Measurements from ENCODE around the gene FAM193B.
"Not testable (repeated sequence)": the region's sequence is repeated elsewhere in the genome, so short reads cannot be mapped to it uniquely, and the experiment has no call there.

Gene FAM193B

DNA sequence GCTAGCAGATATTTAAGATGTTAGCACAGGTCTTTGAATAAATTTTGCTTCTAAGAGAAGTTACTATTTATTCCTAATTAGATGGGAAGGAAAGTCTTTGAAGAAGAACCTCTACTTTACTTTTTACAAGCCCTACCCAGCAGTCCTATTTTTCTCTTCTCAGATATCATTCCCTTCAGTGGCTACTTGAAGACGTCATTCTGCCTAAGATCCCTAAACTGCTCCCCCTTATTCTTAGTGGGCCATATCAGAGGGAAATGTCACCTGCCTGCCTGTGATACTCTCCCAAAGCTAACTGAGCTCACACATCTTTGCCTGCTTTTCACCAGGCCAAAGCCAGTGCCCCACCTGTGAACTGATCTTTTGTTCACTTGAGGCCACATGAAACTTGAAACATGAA, 21.1 kb upstream of the FAM193B start:
- no peak overlapping the region for H3K4me3 ChIP-seq (ENCODE audit: low read length)
- no peaks in the 10 kb centered on the region for H3K9me3 ChIP-seq (replicated peaks; ENCODE audit: low read length)
- no peaks in the 10 kb centered on the region for H3K4me1 ChIP-seq (ENCODE audit: control insufficient read depth, insufficient read depth, low read length)
- no peak overlapping the region for H3K9ac ChIP-seq (ENCODE audit: low read depth, low read length)
- peaks cover 19% of the 10 kb centered on the region for H3K27me3 ChIP-seq (ENCODE audit: control insufficient read depth, insufficient read depth, low read length)
- no peaks in the 10 kb centered on the region for H3K36me3 ChIP-seq (ENCODE audit: insufficient read depth, low read length)
- no peak overlapping the region for H3K4me2 ChIP-seq (ENCODE audit: low read length)

DNA sequence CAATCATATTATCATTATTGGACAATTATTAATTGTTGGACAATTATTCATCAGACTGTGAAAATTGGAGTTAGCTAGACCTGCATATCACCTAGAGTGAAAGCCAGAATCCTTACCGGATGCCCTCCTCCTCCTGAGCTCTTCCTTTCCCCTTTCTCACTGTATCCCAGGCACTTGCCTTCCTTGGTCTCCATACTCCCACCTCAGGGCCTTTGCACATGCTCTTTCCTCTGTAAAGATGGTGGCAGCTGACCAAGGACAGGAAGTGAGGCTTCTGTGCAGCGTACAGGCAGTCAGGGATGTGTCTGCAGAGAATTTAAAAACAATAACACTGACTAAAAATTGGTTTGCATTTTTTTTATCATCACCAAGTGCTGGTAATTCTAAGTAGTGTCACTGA, 15.5 kb upstream of the FAM193B start:
- no peak overlapping the region for H3K4me3 ChIP-seq (ENCODE audit: low read length)
- H3K9ac ChIP-seq (ENCODE audit: low read depth, low read length), result no peak overlapping the region
- H3K36me3 ChIP-seq (ENCODE audit: insufficient read depth, low read length), result no peaks in the 10 kb centered on the region
- H3K4me2 ChIP-seq (ENCODE audit: low read length), result no peak overlapping the region
- no peaks in the 10 kb centered on the region for H3K4me1 ChIP-seq (ENCODE audit: control insufficient read depth, insufficient read depth, low read length)
- peaks cover 32% of the 10 kb centered on the region for H3K27me3 ChIP-seq (ENCODE audit: control insufficient read depth, insufficient read depth, low read length)
- H3K9me3 ChIP-seq (replicated peaks; ENCODE audit: low read length), result no peaks in the 10 kb centered on the region

DNA sequence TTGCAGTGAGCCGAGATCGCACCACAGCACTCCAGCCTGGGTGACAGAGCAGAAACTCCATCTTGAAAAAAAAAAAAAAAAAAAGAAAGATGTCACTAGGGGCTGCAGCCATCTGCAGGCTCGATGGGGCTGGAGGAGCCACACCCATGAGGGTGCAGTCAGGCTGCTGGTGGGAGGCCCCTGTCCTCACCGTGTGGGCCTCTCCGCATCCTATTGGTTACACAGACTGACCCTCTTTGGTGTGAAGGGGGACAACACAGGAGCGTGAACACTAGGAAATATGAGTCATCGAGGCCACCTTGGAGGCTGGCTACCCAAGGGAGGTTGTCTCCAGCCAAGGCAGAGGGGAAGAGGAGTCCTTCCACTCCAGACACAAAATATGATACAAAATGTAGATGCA, 14.0 kb upstream of the FAM193B start:
- H3K9me3 ChIP-seq (replicated peaks; ENCODE audit: low read length), result no peaks in the 10 kb centered on the region
- no peak overlapping the region for H3K4me3 ChIP-seq (ENCODE audit: low read length)
- peaks cover 30% of the 10 kb centered on the region for H3K27me3 ChIP-seq (ENCODE audit: control insufficient read depth, insufficient read depth, low read length)
- H3K9ac ChIP-seq (ENCODE audit: low read depth, low read length), result no peak overlapping the region
- H3K4me1 ChIP-seq (ENCODE audit: control insufficient read depth, insufficient read depth, low read length), result no peaks in the 10 kb centered on the region
- no peaks in the 10 kb centered on the region for H3K36me3 ChIP-seq (ENCODE audit: insufficient read depth, low read length)
- H3K4me2 ChIP-seq (ENCODE audit: low read length), result no peak overlapping the region

DNA sequence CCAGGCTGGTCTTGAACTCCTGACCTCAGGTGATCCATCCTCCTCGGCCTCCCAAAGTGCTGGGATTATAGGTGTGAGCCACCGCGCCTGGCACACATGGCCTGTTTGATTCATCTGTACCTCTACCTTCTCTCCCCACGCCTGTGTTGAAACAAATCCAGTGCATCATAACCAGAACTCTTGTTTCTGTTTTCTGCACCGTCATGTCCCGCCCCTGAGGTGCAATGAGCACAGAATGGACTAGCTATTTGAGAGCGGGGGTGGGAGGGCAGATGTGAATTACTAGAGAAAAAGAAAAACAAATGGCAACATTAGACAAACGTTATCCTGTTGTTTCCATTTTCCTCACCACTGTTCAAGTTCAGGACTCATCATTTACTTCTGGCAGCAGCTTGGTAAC, 10.7 kb upstream of the FAM193B start:
- H3K4me1 ChIP-seq (ENCODE audit: control insufficient read depth, insufficient read depth, low read length), result no peaks in the 10 kb centered on the region
- peaks cover 32% of the 10 kb centered on the region for H3K27me3 ChIP-seq (ENCODE audit: control insufficient read depth, insufficient read depth, low read length)
- H3K9ac ChIP-seq (ENCODE audit: low read depth, low read length), result no peak overlapping the region
- no peak overlapping the region for H3K4me2 ChIP-seq (ENCODE audit: low read length)
- no peak overlapping the region for H3K4me3 ChIP-seq (ENCODE audit: low read length)
- no peaks in the 10 kb centered on the region for H3K9me3 ChIP-seq (replicated peaks; ENCODE audit: low read length)
- H3K36me3 ChIP-seq (ENCODE audit: insufficient read depth, low read length), result no peaks in the 10 kb centered on the region

DNA sequence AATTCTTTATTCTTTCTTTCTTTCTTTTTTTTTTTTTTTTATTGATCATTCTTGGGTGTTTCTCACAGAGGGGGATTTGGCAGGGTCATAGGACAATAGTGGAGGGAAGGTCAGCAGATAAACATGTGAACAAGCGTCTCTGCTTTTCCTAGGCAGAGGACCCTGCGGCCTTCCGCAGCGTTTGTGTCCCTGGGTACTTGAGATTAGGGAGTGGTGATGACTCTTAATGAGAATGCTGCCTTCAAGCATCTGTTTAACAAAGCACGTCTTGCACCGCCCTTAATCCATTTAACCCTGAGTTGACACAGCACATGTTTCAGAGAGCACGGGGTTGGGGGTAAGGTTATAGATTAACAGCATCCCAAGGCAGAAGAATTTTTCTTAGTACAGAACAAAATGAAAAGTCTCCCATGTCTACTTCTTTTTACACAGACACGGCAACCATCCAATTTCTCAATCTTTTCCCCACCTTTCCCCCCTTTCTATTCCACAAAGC, 5.1 kb upstream of the FAM193B start:
- H3K27me3 ChIP-seq (ENCODE audit: control insufficient read depth, insufficient read depth, low read length); H3K4me3 ChIP-seq (ENCODE audit: low read length); H3K4me1 ChIP-seq (ENCODE audit: control insufficient read depth, insufficient read depth, low read length); H3K9ac ChIP-seq (ENCODE audit: low read depth, low read length); H3K36me3 ChIP-seq (ENCODE audit: insufficient read depth, low read length); H3K9me3 ChIP-seq (replicated peaks; ENCODE audit: low read length); H3K4me2 ChIP-seq (ENCODE audit: low read length): not testable (repeated sequence)

DNA sequence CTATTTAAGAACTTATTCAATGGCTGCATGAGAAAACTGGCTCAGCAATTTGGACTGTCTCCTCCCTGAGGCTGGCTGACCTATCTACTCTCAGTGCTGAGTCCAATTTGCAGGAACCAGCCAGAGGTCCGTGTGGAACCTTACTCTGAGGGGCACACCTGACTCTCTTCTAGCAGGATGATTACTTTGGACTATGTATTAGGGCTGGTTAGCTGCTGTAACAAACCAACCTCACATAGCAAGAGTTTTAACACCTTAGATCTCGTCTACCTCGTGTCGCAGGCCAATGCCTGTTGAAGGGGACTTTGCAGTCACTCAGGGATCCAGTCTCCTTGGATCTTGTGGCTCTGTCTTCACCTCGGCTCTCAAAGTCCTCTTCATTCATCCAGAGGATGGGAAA, 3.4 kb upstream of the FAM193B start:
- Histone ChIP-seq H3K4me1 (ENCODE audit: control insufficient read depth, insufficient read depth, low read length) (peaks cover 14% of the 10 kb centered on the region), H3K27me3 (ENCODE audit: control insufficient read depth, insufficient read depth, low read length) (no peaks in the 10 kb centered on the region), H3K36me3 (ENCODE audit: insufficient read depth, low read length) (no peaks in the 10 kb centered on the region), H3K4me2 (ENCODE audit: low read length) (no peak overlapping the region), H3K9ac (ENCODE audit: low read depth, low read length) (no peak overlapping the region), H3K9me3 (replicated peaks; ENCODE audit: low read length) (no peaks in the 10 kb centered on the region), H3K4me3 (ENCODE audit: low read length) (no peak overlapping the region)

DNA sequence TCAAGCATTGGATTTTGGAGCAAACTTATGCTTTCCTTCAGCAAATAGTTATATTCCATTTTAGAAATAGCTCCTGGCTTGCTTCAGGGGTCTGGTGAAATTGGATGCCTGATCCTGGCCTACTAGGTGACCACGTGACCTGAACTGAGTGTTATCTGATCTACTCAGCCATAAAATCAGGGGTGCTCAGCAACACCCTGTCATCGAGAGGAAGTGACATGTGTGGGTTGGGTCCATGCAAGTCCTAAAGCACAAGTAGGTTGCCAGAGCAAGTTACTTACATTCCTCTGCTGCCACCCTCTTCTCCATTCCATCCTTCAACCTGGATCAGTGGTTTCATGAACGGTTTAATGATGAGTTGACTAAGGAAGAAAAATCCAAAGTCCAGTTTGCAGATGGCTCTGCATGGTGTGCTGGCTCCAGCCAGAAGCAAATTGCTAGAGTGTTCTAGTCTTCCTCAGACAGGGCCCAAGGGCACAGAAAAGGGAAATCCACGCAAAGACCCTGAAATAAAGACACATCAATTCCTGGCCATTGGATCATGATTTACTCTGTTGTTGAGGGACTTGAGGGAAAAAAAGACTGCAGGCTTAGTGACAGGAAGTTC, 2.8 kb upstream of the FAM193B start:
- H3K4me2 ChIP-seq (ENCODE audit: low read length), result no peak overlapping the region
- H3K4me1 ChIP-seq (ENCODE audit: control insufficient read depth, insufficient read depth, low read length), result peaks cover 20% of the 10 kb centered on the region
- no peak overlapping the region for H3K9ac ChIP-seq (ENCODE audit: low read depth, low read length)
- peaks cover 5% of the 10 kb centered on the region for H3K36me3 ChIP-seq (ENCODE audit: insufficient read depth, low read length)
- no peaks in the 10 kb centered on the region for H3K27me3 ChIP-seq (ENCODE audit: control insufficient read depth, insufficient read depth, low read length)
- H3K4me3 ChIP-seq (ENCODE audit: low read length), result no peak overlapping the region
- no peaks in the 10 kb centered on the region for H3K9me3 ChIP-seq (replicated peaks; ENCODE audit: low read length)

DNA sequence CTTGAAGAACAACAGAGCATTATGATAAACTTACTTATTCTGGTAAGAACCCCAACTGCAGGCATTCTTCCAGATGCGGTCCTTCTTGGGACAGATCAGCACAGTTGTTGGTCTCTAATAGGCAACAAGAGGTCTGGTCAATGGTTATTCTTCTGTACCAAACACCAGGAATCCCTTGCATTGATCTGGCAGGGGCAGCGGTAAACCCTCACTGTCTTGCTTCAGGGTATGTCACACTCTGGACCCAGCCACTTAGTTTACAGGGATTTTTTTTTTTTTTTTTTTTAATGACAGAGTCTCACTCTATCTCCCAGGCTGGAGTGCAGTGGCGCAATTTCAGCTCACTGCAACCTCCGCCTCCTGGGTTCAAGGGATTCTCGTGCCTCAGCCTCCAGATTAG, 1.3 kb upstream of the FAM193B start:
- Histone ChIP-seq H3K27me3 (ENCODE audit: control insufficient read depth, insufficient read depth, low read length) (no peaks in the 10 kb centered on the region), H3K9ac (ENCODE audit: low read depth, low read length) (no peak overlapping the region), H3K4me1 (ENCODE audit: control insufficient read depth, insufficient read depth, low read length) (peaks cover 20% of the 10 kb centered on the region), H3K4me3 (ENCODE audit: low read length) (no peak overlapping the region), H3K9me3 (replicated peaks; ENCODE audit: low read length) (no peaks in the 10 kb centered on the region), H3K36me3 (ENCODE audit: insufficient read depth, low read length) (peaks cover 16% of the 10 kb centered on the region), H3K4me2 (ENCODE audit: low read length) (no peak overlapping the region)

DNA sequence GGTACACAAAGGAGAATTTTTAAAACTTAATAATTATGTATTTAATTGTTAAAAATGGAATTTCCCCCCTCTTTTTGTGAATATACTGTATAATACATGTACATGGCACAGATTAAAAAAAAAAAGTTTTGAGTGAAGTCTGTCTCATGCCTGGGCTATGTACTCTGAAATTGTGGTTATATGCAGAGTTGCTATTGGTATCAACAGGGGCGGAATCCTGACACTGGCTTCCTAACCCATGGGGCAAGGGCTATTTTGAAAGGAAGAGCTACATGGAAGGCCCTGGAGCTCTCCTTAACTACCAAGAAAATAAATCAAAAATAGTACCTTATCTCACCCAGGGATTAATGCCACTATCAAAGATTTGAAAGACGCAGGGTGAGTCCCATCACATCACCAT, 865 bp upstream of the FAM193B start:
- no peaks in the 10 kb centered on the region for H3K27me3 ChIP-seq (ENCODE audit: control insufficient read depth, insufficient read depth, low read length)
- H3K4me3 ChIP-seq (ENCODE audit: low read length), result no peak overlapping the region
- H3K9ac ChIP-seq (ENCODE audit: low read depth, low read length), result no peak overlapping the region
- H3K4me1 ChIP-seq (ENCODE audit: control insufficient read depth, insufficient read depth, low read length), result peaks cover 20% of the 10 kb centered on the region
- H3K36me3 ChIP-seq (ENCODE audit: insufficient read depth, low read length), result peaks cover 16% of the 10 kb centered on the region
- peak overlapping the region; percentile 98 for H3K4me2 ChIP-seq (ENCODE audit: low read length)
- no peaks in the 10 kb centered on the region for H3K9me3 ChIP-seq (replicated peaks; ENCODE audit: low read length)

DNA sequence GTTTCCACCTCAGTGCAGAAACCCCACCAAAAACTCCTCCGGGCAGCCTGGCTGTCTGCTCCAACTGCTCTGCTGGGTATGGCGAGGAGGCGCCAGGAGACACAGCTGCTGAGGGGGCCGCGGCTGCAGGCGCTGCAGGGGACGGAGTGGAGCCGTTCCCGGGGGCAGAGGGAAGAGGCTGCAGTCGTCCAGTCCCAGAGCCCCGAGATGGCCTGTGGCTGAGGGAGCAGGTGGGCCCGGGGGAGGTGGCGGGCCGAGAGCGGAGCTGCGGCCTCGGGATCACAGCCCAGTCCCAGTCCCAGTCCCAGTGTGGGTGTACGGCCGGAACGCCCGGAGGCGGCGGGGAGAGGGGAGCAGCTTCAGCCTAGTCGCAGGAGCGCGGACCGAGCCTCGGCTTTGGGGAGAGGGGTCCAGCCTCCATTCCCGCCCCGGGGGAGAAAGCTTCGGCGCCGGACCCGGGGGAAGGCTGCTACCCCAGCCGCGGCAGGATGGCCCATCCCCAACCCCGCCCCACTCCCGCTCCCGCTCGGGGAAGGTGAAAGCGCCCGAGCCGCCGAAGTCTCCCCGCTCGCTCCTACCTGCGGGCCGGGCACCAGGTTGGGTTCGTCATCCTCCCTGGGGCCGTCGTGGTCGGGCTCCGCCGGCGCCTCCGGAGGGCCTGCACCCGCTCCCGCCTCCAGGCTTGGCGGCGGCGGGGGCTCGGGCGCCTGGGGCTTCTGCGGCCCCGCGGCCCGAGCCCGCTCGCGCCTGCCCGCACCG, 513 bp downstream of the FAM193B start:
- H3K27me3 ChIP-seq (ENCODE audit: control insufficient read depth, insufficient read depth, low read length), result no peaks in the 10 kb centered on the region
- H3K4me3 ChIP-seq (ENCODE audit: low read length), result peak overlapping the region; percentile 84
- peaks cover 20% of the 10 kb centered on the region for H3K4me1 ChIP-seq (ENCODE audit: control insufficient read depth, insufficient read depth, low read length)
- H3K9ac ChIP-seq (ENCODE audit: low read depth, low read length), result peak overlapping the region; percentile 90
- no peaks in the 10 kb centered on the region for H3K9me3 ChIP-seq (replicated peaks; ENCODE audit: low read length)
- peaks cover 16% of the 10 kb centered on the region for H3K36me3 ChIP-seq (ENCODE audit: insufficient read depth, low read length)
- H3K4me2 ChIP-seq (ENCODE audit: low read length), result peak overlapping the region; percentile 97

DNA sequence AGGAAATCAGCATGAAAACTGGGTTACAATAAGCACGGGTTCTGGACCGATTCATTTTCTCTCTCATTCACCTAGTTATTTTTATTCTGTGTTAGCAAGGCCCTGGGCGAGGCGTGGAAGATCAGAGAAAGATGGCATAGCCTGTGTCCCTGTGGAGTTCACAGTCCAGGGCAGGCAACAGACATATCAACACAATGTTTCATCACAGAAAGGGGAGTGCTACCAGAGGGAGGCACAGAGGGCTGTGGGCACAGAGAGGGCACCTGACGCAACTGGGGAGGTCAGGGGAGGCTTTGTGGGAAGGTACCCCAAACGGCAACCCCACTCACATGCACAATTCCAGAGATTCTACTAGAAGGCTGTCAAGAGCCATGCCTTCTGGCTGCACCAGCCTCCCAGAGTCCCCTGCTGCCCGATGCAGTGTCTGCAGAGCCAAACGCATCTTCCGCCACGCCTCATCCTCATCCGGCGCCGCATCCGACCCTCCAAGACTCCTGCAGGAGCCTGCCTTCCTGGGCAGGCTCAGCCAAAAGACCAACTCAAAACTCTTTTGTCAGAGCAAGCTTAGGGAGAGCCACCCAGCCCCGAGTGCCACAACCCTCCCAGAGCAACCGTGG, 1.4 kb downstream of the FAM193B start:
- Histone ChIP-seq H3K36me3 (ENCODE audit: insufficient read depth, low read length) (peaks cover 16% of the 10 kb centered on the region), H3K4me2 (ENCODE audit: low read length) (peak overlapping the region; percentile 97), H3K4me1 (ENCODE audit: control insufficient read depth, insufficient read depth, low read length) (peaks cover 23% of the 10 kb centered on the region), H3K4me3 (ENCODE audit: low read length) (peak overlapping the region; percentile 84), H3K27me3 (ENCODE audit: control insufficient read depth, insufficient read depth, low read length) (no peaks in the 10 kb centered on the region), H3K9ac (ENCODE audit: low read depth, low read length) (peak overlapping the region; percentile 90), H3K9me3 (replicated peaks; ENCODE audit: low read length) (no peaks in the 10 kb centered on the region)
